H1 (cell line): Measurements from ENCODE around the gene OSM. TPM values are rescaled to one million over a fixed set of nuclear protein-coding genes. Genes with fewer than 3 reads are reported as not detected.
A peak's percentile ranks its signal among the peaks of the same experiment; 100 is the strongest.

ENCODE experiments used
- CTCF ChIA-PET: fragments of 300-600 bp; sonication (Branson Sonifier 250); formaldehyde crosslinking; loops from one replicate; lab custom pipeline; 2021; ENCODE audit not compliant: partially characterized antibody; lab: Charles Lee
- POLR2A ChIA-PET: fragments of 300-600 bp; sonication (Branson Sonifier 250); formaldehyde crosslinking; loops from one replicate; lab custom pipeline; 2021; ENCODE audit warnings: inconsistent platforms; ENCODE audit not compliant: partially characterized antibody; lab: Charles Lee
- DNase-seq, 2 experiments: peaks; one replicate each; pipeline versions ENCODE4 v3.0.0 to v3.0.0-alpha.2; 2010 to 2022; ENCODE audit warnings: low spot score in 2 of 2, low read depth in 1 of 2, mixed read lengths in 1 of 2
- FAIRE-seq: peaks from 2 replicates; lab custom pipeline; 2011; peaks lifted over from hg19 to GRCh38; lab: Jason Lieb, UNC
- H2AFZ ChIP-seq: 2 replicates; pipeline ENCODE4 v1.8.1; 2012; ENCODE audit warnings: low read length, inconsistent platforms
- H2AK5ac ChIP-seq: 2 replicates; pipeline ENCODE4 v1.6.1; 2013; ENCODE audit warnings: low read depth, low read length
- H2BK120ac ChIP-seq: replicated peaks from 2 replicates; pipeline ENCODE3; 2013; ENCODE audit warnings: low read depth, low read length, inconsistent platforms
- H2BK12ac ChIP-seq: 2 replicates; pipeline ENCODE4 v1.6.1; 2013; ENCODE audit warnings: low read depth, low read length
- H2BK15ac ChIP-seq: 2 replicates; pipeline ENCODE4 v1.6.1; 2013; ENCODE audit warnings: low read length
- H2BK20ac ChIP-seq: 2 replicates; pipeline ENCODE4 v1.6.1; 2013; ENCODE audit warnings: low read length
- H2BK5ac ChIP-seq: 2 replicates; pipeline ENCODE4 v1.6.1; 2013; ENCODE audit warnings: low read depth, low read length
- H3K14ac ChIP-seq: 2 replicates; pipeline ENCODE4 v1.6.1; 2013; ENCODE audit warnings: inconsistent platforms; ENCODE audit not compliant: insufficient read length
- H3K18ac ChIP-seq: 2 replicates; pipeline ENCODE4 v1.6.1; 2013; ENCODE audit warnings: low read length; ENCODE audit errors: extremely low read depth
- H3K23ac ChIP-seq: 2 replicates; pipeline ENCODE4 v1.6.1; 2013; ENCODE audit warnings: inconsistent platforms; ENCODE audit not compliant: insufficient read length
- H3K23me2 ChIP-seq: 2 replicates; pipeline ENCODE4 v1.6.1; 2013; ENCODE audit warnings: low read depth, low read length
- H3K27ac ChIP-seq: 2 replicates; pipeline ENCODE4 v1.6.1; 2011; ENCODE audit warnings: low read depth, low read length, inconsistent platforms
- H3K27me3 ChIP-seq, 4 experiments: replicated peaks in 1 of 4; 1 replicate in 1 of 4; 2 replicates in 3 of 4; pipeline versions ENCODE4 v1.6.1 to v1.8.1; 2011 to 2013; ENCODE audit warnings: low read length in 3 of 4, mild to moderate bottlenecking in 3 of 4, inconsistent platforms in 2 of 4, mixed read lengths in 2 of 4, moderate library complexity in 1 of 4; ENCODE audit not compliant: control insufficient read depth in 3 of 4, insufficient read depth in 3 of 4; ENCODE audit errors: extremely low read depth in 1 of 4
- H3K36me3 ChIP-seq, 4 experiments: 2 replicates each; pipeline versions ENCODE4 v1.6.1 to v1.8.1; 2011 to 2013; ENCODE audit warnings: mild to moderate bottlenecking in 4 of 4, low read length in 3 of 4, moderate library complexity in 2 of 4, control low read depth in 1 of 4, inconsistent platforms in 1 of 4; ENCODE audit not compliant: insufficient read depth in 4 of 4, control insufficient read depth in 2 of 4
- H3K4ac ChIP-seq: replicated peaks from 2 replicates; pipeline ENCODE3; 2013; ENCODE audit warnings: low read length, low read depth, mixed read lengths, inconsistent platforms; ENCODE audit not compliant: insufficient read length
- H3K4me1 ChIP-seq, 4 experiments: replicated peaks in 1 of 4; 1 replicate in 1 of 4; 2 replicates in 3 of 4; pipeline versions ENCODE4 v1.6.1 to v1.8.1; 2011 to 2013; ENCODE audit warnings: low read length in 3 of 4, inconsistent platforms in 2 of 4, mixed read lengths in 1 of 4; ENCODE audit not compliant: insufficient read depth in 4 of 4, control insufficient read depth in 3 of 4
- H3K4me2 ChIP-seq, 2 experiments: 2 replicates each; pipeline versions ENCODE4 v1.6.1 to v1.8.1; 2011 to 2013; ENCODE audit warnings: low read depth in 2 of 2, low read length in 2 of 2, control low read depth in 1 of 2, inconsistent platforms in 1 of 2, mild to moderate bottlenecking in 1 of 2; ENCODE audit not compliant: insufficient read depth in 1 of 2
- H3K4me3 ChIP-seq, 4 experiments: fragments of 200-600, 300-600 bp in 1 of 4; sonication (generic), shearing (Covaris generic), sonication (Bioruptor Twin) in 1 of 4; 2 replicates each; pipeline versions ENCODE4 v1.5.1 to v1.8.1; 2011 to 2016; ENCODE audit warnings: low read length in 4 of 4, low read depth in 3 of 4, control low read depth in 2 of 4, inconsistent platforms in 2 of 4, mild to moderate bottlenecking in 2 of 4, mixed read lengths in 1 of 4, moderate library complexity in 1 of 4; ENCODE audit not compliant: insufficient read depth in 2 of 4; ENCODE audit errors: extremely low read depth in 1 of 4
- H3K56ac ChIP-seq: replicated peaks from 2 replicates; pipeline ENCODE3; 2013; ENCODE audit warnings: low read depth, mild to moderate bottlenecking, mixed read lengths, low read length, inconsistent platforms; ENCODE audit not compliant: insufficient read length
- H3K79me1 ChIP-seq: 2 replicates; pipeline ENCODE4 v1.6.1; 2013; ENCODE audit warnings: low read depth, low read length, control low read depth
- H3K79me2 ChIP-seq, 2 experiments: 2 replicates each; pipeline versions ENCODE4 v1.6.1 to v1.8.1; 2012 to 2013; ENCODE audit warnings: low read length in 2 of 2, mild to moderate bottlenecking in 2 of 2, inconsistent platforms in 1 of 2; ENCODE audit not compliant: insufficient read depth in 2 of 2, control insufficient read depth in 1 of 2
- H3K9ac ChIP-seq, 4 experiments: replicated peaks in 1 of 4; 1 replicate in 1 of 4; 2 replicates in 3 of 4; pipeline versions ENCODE4 v1.6.1 to v1.8.1; 2011 to 2013; ENCODE audit warnings: low read depth in 3 of 4, low read length in 3 of 4, control low read depth in 2 of 4, mild to moderate bottlenecking in 2 of 4, moderate library complexity in 2 of 4, inconsistent platforms in 1 of 4; ENCODE audit errors: extremely low read depth in 1 of 4
- H3K9me3 ChIP-seq, 2 experiments: 2 replicates each; pipeline versions ENCODE4 v1.6.1 to v1.8.1; 2012 to 2013; ENCODE audit warnings: mild to moderate bottlenecking in 2 of 2, moderate library complexity in 2 of 2, control low read depth in 1 of 2, inconsistent platforms in 1 of 2, low read depth in 1 of 2, low read length in 1 of 2, mixed read lengths in 1 of 2; ENCODE audit not compliant: insufficient read depth in 2 of 2
- H4K20me1 ChIP-seq, 2 experiments: replicated peaks in 1 of 2; 2 replicates each; pipeline versions ENCODE3 to v1.8.1; 2011 to 2013; ENCODE audit warnings: inconsistent platforms in 2 of 2, low read length in 2 of 2, mild to moderate bottlenecking in 1 of 2; ENCODE audit not compliant: insufficient read depth in 2 of 2, control insufficient read depth in 1 of 2
- H4K5ac ChIP-seq: 2 replicates; pipeline ENCODE4 v1.6.1; 2013; ENCODE audit warnings: low read length, low read depth, mixed read lengths, inconsistent platforms; ENCODE audit not compliant: insufficient read length
- H4K8ac ChIP-seq: 2 replicates; pipeline ENCODE4 v1.8.0; 2013; ENCODE audit warnings: mild to moderate bottlenecking, moderate library complexity, low read length, inconsistent platforms; ENCODE audit not compliant: insufficient read depth; ENCODE audit errors: extremely low read depth
- H4K91ac ChIP-seq: replicated peaks from 2 replicates; pipeline ENCODE3; 2013; ENCODE audit warnings: low read length, mixed read lengths, inconsistent platforms; ENCODE audit not compliant: insufficient read length
- BCL11A ChIP-seq, 2 experiments: IDR thresholded peaks; one replicate each; pipeline ENCODE4 v1.6.1; 2011; ENCODE audit warnings: low read depth in 2 of 2, low read length in 2 of 2, mild to moderate bottlenecking in 2 of 2
- CHD2 ChIP-seq: IDR thresholded peaks from 2 replicates; pipeline ENCODE4 v1.6.1; 2012; ENCODE audit warnings: low read length, improper control_type of control experiment
- CREB1 ChIP-seq: IDR thresholded peaks from 2 replicates; pipeline ENCODE4 v1.6.1; 2012; ENCODE audit warnings: inconsistent platforms
- EZH2 ChIP-seq: fragments of 200-600 bp; sonication (generic); IDR thresholded peaks from 2 replicates; pipeline ENCODE4 v1.7.1; 2012; ENCODE audit warnings: low read depth, mild to moderate bottlenecking, moderate library complexity, low read length, inconsistent platforms; ENCODE audit not compliant: severe bottlenecking
- FOSL1 ChIP-seq: IDR thresholded peaks from 2 replicates; pipeline ENCODE4 v1.6.1; 2011; ENCODE audit warnings: mild to moderate bottlenecking, low read depth, low read length, moderate library complexity; ENCODE audit not compliant: insufficient read depth
- RAD21 ChIP-seq, 2 experiments: IDR thresholded peaks in 1 of 2; conservative IDR thresholded peaks in 1 of 2; 2 replicates each; pipeline ENCODE4 v1.6.1; 2011; ENCODE audit warnings: low read depth in 2 of 2, low read length in 2 of 2, improper control_type of control experiment in 1 of 2, inconsistent platforms in 1 of 2, mild to moderate bottlenecking in 1 of 2, moderate library complexity in 1 of 2
- RXRA ChIP-seq: IDR thresholded peaks from 2 replicates; pipeline ENCODE4 v1.6.1; 2011; ENCODE audit warnings: low read depth, mild to moderate bottlenecking, low read length, moderate library complexity; ENCODE audit not compliant: insufficient read depth
- SIX5 ChIP-seq: IDR thresholded peaks from 2 replicates; pipeline ENCODE4 v1.6.1; 2011; ENCODE audit warnings: mild to moderate bottlenecking, low read depth, low read length
- TEAD4 ChIP-seq: IDR thresholded peaks from 2 replicates; pipeline ENCODE4 v1.6.1; 2012; ENCODE audit warnings: low read depth, low read length, inconsistent platforms, mixed read lengths
- ZNF274 ChIP-seq: IDR thresholded peaks from 2 replicates; pipeline ENCODE4 v1.7.0; 2012; ENCODE audit warnings: low read length, borderline replicate concordance; ENCODE audit errors: extremely low read depth
- WGBS, 2 experiments: shearing (Covaris generic) in 1 of 2; methylation state at CpG; one replicate each; pipeline versions ENCODE4 v1.1.6 to v1.1.7; 2013 to 2015; ENCODE audit warnings: low lambda C conversion rate in 2 of 2, mixed read lengths in 2 of 2, inconsistent platforms in 1 of 2, low coverage in 1 of 2, missing lambda C conversion rate in 1 of 2; ENCODE audit not compliant: insufficient replicate concordance in 2 of 2, insufficient coverage in 1 of 2, insufficient read length in 1 of 2; ENCODE audit errors: extremely low coverage in 1 of 2, missing lambda C conversion rate in 1 of 2; 5-methylcytosine and 5-hydroxymethylcytosine counted together
- polyA plus RNA-seq, 7 experiments: library from polyadenylated mRNA; depleted of rRNA in 3 of 7; stranded (reverse) in 5 of 7; unstranded in 2 of 7; fragments of >200 nt in 5 of 7; fragments of 200-250 nt in 2 of 7; gene quantifications; 1 replicate in 5 of 7; 2 replicates in 1 of 7; 4 replicates in 1 of 7; pipeline versions ENCODE4 v1.2.1 to v1.2.3, GENCODE V29; 2011 to 2013; ENCODE audit warnings: missing spikeins in 2 of 7, mixed read lengths in 2 of 7
- total RNA-seq: library from RNA; stranded (reverse); fragmentation: NEBNext Ultra II Directional; extraction: Animal tissue kit (Norgen Biotek cat#: 25700); gene quantifications from 2 replicates; pipeline ENCODE4 v1.2.1, GENCODE V29; 2021
- TF ChIP-seq, protein P1 (sequence below): IDR thresholded peaks from 2 replicates; pipeline ENCODE4 v1.6.1; 2011; ENCODE audit warnings: low read depth, mild to moderate bottlenecking, low read length; ENCODE audit not compliant: insufficient read depth

Gene OSM
- total and polyA plus RNA-seq, 2 of the 8 experiments (the other 6 are each of a cell fraction or from before 2014, with no cell fraction given), result not detected

DNA sequence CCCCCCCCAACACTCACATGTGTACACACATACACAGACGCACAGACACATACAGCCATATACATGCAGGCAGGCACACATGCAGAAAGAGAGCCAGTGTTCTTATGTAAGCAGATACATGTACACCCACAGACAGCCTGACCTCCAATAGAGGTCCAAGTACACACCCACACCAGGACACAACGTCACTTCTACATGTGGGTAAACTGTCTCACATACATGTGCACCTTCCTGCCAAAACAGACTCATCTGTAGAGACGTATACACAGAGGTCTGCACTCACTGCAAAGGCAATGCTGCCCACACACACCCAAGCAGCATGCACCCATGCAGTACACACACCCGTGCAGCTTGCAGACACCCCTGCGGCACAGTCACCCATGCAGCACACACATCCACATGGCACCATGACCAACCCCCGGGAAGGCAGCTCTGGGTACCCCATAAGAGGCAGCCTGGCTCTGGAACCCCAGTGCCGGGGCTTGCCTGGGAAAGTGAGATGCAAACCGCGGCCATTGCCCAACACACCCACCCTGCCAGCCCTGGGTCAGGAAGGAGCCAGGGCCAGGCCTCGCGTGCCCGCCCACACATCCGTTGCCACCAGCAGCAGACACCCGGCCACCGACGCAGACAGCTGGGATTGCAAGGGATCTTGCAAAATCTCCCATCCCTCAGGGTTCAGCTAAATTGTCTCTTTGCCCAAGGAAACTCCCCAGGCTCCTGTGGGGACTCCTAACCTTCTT is 12.6 kb upstream of the OSM start:
- WGBS, 2 experiments, result 82% methylated on average over 16 of the region's 16 CpGs; no CpG with 5 or more reads in 1 of the 2 experiments
- no peak overlapping the region for H4K5ac ChIP-seq
- H3K4me3 ChIP-seq, result no peak overlapping the region
- 0 out of 2 replicates have a peak overlapping the region, but pooled peaks have one; percentile 54 for H2AK5ac ChIP-seq
- no peak overlapping the region for H2BK120ac ChIP-seq
- no peaks in the 10 kb centered on the region for H3K79me1 ChIP-seq
- no peak overlapping the region for H3K9ac ChIP-seq
- peaks cover 0 to 10% (median 3%) of the 10 kb centered on the region in 4 experiments; a peak in 3 of 7 replicates for H3K4me1 ChIP-seq
- H3K23me2 ChIP-seq, result no peaks in the 10 kb centered on the region; the same call in 1 of the 2 replicates
- no peaks in the 10 kb centered on the region for H3K79me2 ChIP-seq
- no peak overlapping the region for H3K23ac ChIP-seq
- H3K9me3 ChIP-seq, result no peaks in the 10 kb centered on the region
- H2BK15ac ChIP-seq, result no peak overlapping the region; the same call in 1 of the 2 replicates
- H2BK5ac ChIP-seq, result 0 out of 2 replicates have a peak overlapping the region, but pooled peaks have one; percentile 24
- no peak overlapping the region for H3K14ac ChIP-seq
- no peak overlapping the region for H4K8ac ChIP-seq
- no peak overlapping the region for H3K27ac ChIP-seq
- no peak overlapping the region for H3K4ac ChIP-seq
- H2BK12ac ChIP-seq, result no peak overlapping the region; the same call in 1 of the 2 replicates
- no peak overlapping the region for H3K18ac ChIP-seq
- no peak for DNase-seq
- no peak overlapping the region for H2AFZ ChIP-seq
- H3K56ac ChIP-seq, result no peak overlapping the region
- H3K36me3 ChIP-seq, result no peaks in the 10 kb centered on the region
- FAIRE-seq, result no peak
- ChIA-PET CTCF (interaction anchor here (0.5 to 5.3 kb wide), 6 partner anchors 8 to 702 kb away, joined by 3 to 35 read pairs (median 8); partner anchors contain the start of gene CASTOR1), POLR2A (interaction anchor here (1.4 to 1.7 kb wide), 2 partner anchors 9 to 16 kb away, joined by 3 read pairs; no protein-coding TSS in a partner anchor)
- no peaks in the 10 kb centered on the region for H4K20me1 ChIP-seq
- no peak overlapping the region for H3K4me2 ChIP-seq
- no peak overlapping the region for H4K91ac ChIP-seq
- no peak overlapping the region for H2BK20ac ChIP-seq
- H3K27me3 ChIP-seq, result no peaks in the 10 kb centered on the region
- TF ChIP-seq RXRA (no peak), BCL11A (IDR thresholded peaks at IDR 0.05; ENCODE audit: low read depth in 2 of 2, low read length in 2 of 2) (no peak), CHD2 (no peak), RAD21 (IDR thresholded peaks at IDR 0.05 in 1 of 2, conservative IDR thresholded peaks at IDR 0.05 in 1 of 2; ENCODE audit: low read depth in 2 of 2, low read length in 2 of 2) (no peak), TEAD4 (no peak), CREB1 (no peak), SIX5 (no peak), ZNF274 (no peak), EZH2 (no peak), FOSL1 (no peak)
- TF ChIP-seq, protein P1, sequence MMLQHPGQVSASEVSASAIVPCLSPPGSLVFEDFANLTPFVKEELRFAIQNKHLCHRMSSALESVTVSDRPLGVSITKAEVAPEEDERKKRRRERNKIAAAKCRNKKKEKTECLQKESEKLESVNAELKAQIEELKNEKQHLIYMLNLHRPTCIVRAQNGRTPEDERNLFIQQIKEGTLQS, result no peak
